ENCODE results near the gene HIVEP3. TPM values are rescaled to one million over a fixed set of nuclear protein-coding genes. Genes with fewer than 3 reads are reported as not detected.
A peak's percentile ranks its signal among the peaks of the same experiment; 100 is the strongest.

The HIVEP3 gene
- total RNA-seq (2021), result 3.1 and 3.6 TPM in 2 replicates
- percentile 37 among the genes with signal in this experiment for Bru-seq, nascent RNA
- percentile 39 among the genes with signal in this experiment for BruChase-seq, experiment 1, labeled RNA remaining after a 2-hour chase
- BruChase-seq, experiment 2, labeled RNA remaining after a 6-hour chase, result percentile 44 among the genes with signal in this experiment
- long read RNA-seq, partial matches to known transcripts, result 1 of 3 reads
- long read RNA-seq, other reads (novel, unspliced or antisense), result 2 of 3 reads

DNA sequence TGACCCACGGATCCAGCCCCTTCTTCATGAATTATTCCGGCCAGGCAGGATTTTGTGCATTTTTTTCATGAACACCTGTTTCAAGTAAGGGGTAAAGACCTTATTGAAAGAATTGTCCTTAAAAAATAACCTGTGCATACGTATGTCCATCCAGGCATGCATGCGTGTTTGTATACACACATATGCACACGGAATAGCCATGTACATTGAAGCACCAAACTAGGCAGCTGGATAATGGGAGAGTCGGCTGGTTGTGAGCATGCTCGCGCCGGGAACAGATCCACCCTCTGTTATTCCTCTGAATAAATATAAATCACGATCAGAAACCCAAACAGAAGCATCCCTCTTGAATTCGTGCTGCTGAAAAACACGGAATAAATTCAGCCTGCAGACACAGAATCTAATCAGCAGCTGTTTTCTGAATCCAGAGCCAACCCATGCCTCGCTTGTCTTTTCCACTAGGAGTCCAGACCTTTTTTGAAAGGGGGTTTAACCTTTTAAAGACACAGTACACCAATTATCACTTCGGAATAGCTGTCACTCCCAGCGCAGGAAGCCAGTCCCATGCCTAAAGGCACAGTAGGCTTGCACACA, at the start of gene HIVEP3:
HIVEP3 (minus strand) TSS at position 473 of the 594 bp plus-strand sequence.
- DNase-seq (ENCODE audit: low spot score), result peak; percentile 58
- Histone ChIP-seq H3K9me3 (ENCODE audit: low read depth, low read length, poor library complexity, severe bottlenecking) (no peaks in the 10 kb centered on the region), H3K27ac (ENCODE audit: low read depth, low read length, poor library complexity, severe bottlenecking) (no peak within 1 kb of the TSS), H3K36me3 (ENCODE audit: insufficient read depth, low read length, poor library complexity, severe bottlenecking) (no peaks in the 10 kb centered on the region), H3K4me1 (ENCODE audit: insufficient read depth, low read length, poor library complexity, severe bottlenecking) (peaks cover 19% of the 10 kb centered on the region), H3K4me3 (ENCODE audit: low read depth, low read length, poor library complexity, severe bottlenecking) (peak within 1 kb of the TSS; percentile 50), H3K27me3 (replicated peaks; ENCODE audit: insufficient read depth, low read depth, low read length, poor library complexity) (no peaks in the 10 kb centered on the region)
- no TSS peak for BruUV-seq (replicated peaks)
- CTCF ChIA-PET, result no interaction called here
- intact Hi-C loops (cut with micrococcal nuclease; ENCODE audit: unreplicated experiment), result no loop called here
- TF ChIP-seq EZH2 (IDR thresholded peaks at IDR 0.05; ENCODE audit: borderline replicate concordance, low read depth, low read length, poor library complexity, severe bottlenecking), result no peak
- TF ChIP-seq, protein P1, sequence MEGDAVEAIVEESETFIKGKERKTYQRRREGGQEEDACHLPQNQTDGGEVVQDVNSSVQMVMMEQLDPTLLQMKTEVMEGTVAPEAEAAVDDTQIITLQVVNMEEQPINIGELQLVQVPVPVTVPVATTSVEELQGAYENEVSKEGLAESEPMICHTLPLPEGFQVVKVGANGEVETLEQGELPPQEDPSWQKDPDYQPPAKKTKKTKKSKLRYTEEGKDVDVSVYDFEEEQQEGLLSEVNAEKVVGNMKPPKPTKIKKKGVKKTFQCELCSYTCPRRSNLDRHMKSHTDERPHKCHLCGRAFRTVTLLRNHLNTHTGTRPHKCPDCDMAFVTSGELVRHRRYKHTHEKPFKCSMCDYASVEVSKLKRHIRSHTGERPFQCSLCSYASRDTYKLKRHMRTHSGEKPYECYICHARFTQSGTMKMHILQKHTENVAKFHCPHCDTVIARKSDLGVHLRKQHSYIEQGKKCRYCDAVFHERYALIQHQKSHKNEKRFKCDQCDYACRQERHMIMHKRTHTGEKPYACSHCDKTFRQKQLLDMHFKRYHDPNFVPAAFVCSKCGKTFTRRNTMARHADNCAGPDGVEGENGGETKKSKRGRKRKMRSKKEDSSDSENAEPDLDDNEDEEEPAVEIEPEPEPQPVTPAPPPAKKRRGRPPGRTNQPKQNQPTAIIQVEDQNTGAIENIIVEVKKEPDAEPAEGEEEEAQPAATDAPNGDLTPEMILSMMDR (conservative IDR thresholded peaks at IDR 0.05; ENCODE audit: low read depth, low read length), result peak; percentile 18; the same call in 1 of the 2 replicates
- POLR2A ChIA-PET (ENCODE audit: low non-redundant PET), result no interaction called here

DNA sequence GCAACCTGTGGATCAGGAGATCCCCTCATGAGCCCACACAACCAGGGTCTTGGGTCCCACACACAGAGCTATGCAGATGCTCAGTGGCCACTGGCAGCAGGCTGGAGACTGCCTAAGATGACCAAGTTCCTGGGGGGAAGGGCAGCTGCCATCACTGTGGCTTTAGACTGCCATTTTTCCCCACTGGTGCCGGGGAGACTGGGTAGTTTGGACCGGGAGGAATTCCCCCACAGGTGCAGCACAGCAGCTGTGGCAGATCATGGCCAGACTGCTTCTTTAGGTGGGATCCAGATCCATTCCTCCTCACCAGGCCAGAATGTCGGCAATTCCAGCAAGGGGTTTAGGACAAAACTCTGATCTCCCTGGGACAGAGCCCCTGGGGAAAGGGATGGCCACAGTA, 45.7 kb upstream of the HIVEP3 start:
- Histone ChIP-seq H3K36me3 (ENCODE audit: insufficient read depth, low read length, poor library complexity, severe bottlenecking) (no peaks in the 10 kb centered on the region), H3K4me1 (ENCODE audit: insufficient read depth, low read length, poor library complexity, severe bottlenecking) (no peaks in the 10 kb centered on the region), H3K9me3 (ENCODE audit: low read depth, low read length, poor library complexity, severe bottlenecking) (no peaks in the 10 kb centered on the region), H3K27me3 (replicated peaks; ENCODE audit: insufficient read depth, low read depth, low read length, poor library complexity) (no peaks in the 10 kb centered on the region), H3K27ac (ENCODE audit: low read depth, low read length, poor library complexity, severe bottlenecking) (no peak overlapping the region), H3K4me3 (ENCODE audit: low read depth, low read length, poor library complexity, severe bottlenecking) (no peak overlapping the region)
- TF ChIP-seq, protein P1 (conservative IDR thresholded peaks at IDR 0.05; ENCODE audit: low read depth, low read length), result no peak
- no peak for TF ChIP-seq EZH2 (IDR thresholded peaks at IDR 0.05; ENCODE audit: borderline replicate concordance, low read depth, low read length, poor library complexity, severe bottlenecking)
- CTCF ChIA-PET, result no interaction called here
- POLR2A ChIA-PET (ENCODE audit: low non-redundant PET), result no interaction called here
- intact Hi-C loops (cut with micrococcal nuclease; ENCODE audit: unreplicated experiment), result no loop called here
- no TSS peak for BruUV-seq (replicated peaks)
- no peak for DNase-seq (ENCODE audit: low spot score)

DNA sequence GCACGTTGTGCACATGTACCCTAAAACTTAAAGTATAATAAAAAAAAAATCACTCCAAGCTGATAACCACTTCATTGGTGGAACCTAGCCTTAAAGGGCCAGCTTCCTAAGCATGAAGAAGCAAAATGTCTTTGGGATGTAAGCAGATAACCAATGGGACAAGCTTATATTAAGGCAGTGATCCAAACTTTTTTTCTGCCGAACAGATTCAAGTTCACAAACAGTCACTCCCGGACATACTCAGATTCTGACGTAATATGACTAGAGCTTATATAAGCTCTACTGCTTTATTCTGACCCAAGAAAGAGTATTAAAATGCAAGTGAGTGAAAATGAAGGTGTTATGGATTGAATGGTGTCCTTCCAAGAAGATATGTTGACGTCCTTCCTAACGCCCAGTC, 44.9 kb upstream of the HIVEP3 start:
- BruUV-seq (replicated peaks), result no TSS peak
- no peaks in the 10 kb centered on the region for H3K36me3 ChIP-seq (ENCODE audit: insufficient read depth, low read length, poor library complexity, severe bottlenecking)
- CTCF ChIA-PET, result no interaction called here
- TF ChIP-seq EZH2 (IDR thresholded peaks at IDR 0.05; ENCODE audit: borderline replicate concordance, low read depth, low read length, poor library complexity, severe bottlenecking), result no peak
- TF ChIP-seq, protein P1 (conservative IDR thresholded peaks at IDR 0.05; ENCODE audit: low read depth, low read length), result no peak
- DNase-seq (ENCODE audit: low spot score), result no peak
- intact Hi-C loops (cut with micrococcal nuclease; ENCODE audit: unreplicated experiment), result no loop called here
- no peak overlapping the region for H3K27ac ChIP-seq (ENCODE audit: low read depth, low read length, poor library complexity, severe bottlenecking)
- no peaks in the 10 kb centered on the region for H3K4me1 ChIP-seq (ENCODE audit: insufficient read depth, low read length, poor library complexity, severe bottlenecking)
- no peaks in the 10 kb centered on the region for H3K27me3 ChIP-seq (replicated peaks; ENCODE audit: insufficient read depth, low read depth, low read length, poor library complexity)
- no peak overlapping the region for H3K4me3 ChIP-seq (ENCODE audit: low read depth, low read length, poor library complexity, severe bottlenecking)
- POLR2A ChIA-PET (ENCODE audit: low non-redundant PET), result no interaction called here
- no peaks in the 10 kb centered on the region for H3K9me3 ChIP-seq (ENCODE audit: low read depth, low read length, poor library complexity, severe bottlenecking)
